ENCODE measurements around the gene WIPI1.

WIPI1 gene

GRCh38 chr17:68385490-68386215, 71.6 kb downstream of the WIPI1 start:
- H3K27ac ChIP-seq = no peak overlapping the region

DNA sequence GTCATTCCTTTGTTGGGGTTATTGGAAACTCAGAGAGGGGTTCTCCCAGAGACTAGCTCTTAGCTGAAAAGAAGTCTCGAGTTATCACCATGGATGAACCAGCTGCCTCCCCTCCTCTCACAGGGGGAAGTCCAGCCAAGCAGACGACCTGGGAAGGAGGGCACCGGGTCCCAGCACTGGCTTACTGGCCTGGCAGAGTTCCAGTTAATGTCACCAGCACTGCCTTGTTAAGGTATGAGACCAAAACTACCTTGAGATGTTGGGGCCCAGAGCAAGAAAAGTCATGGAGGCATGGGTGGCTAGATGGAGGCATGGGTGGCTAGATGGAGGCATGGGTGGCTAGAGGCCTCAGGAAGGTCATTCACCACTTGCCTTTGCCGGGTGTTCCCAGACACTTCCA, 72.4 kb downstream of the WIPI1 start:
- POLR2A ChIA-PET (ENCODE audit: low non-redundant PET) = no interaction called here
- H3K27ac ChIP-seq = no peak overlapping the region
- TF ChIP-seq CTCF (conservative IDR thresholded peaks at IDR 0.05; ENCODE audit: low read depth) = no peak
- CTCF ChIA-PET = no interaction called here
- no peak for DNase-seq (ENCODE audit: low spot score)

More at GRCh38 chr17:68385490-68386215, 71.6 kb downstream of the WIPI1 start:
- no peak for DNase-seq (ENCODE audit: low spot score)
- ChIA-PET POLR2A (ENCODE audit: low non-redundant PET) (no interaction called here), CTCF (no interaction called here)
- no peak for TF ChIP-seq CTCF (conservative IDR thresholded peaks at IDR 0.05; ENCODE audit: low read depth)

DNA sequence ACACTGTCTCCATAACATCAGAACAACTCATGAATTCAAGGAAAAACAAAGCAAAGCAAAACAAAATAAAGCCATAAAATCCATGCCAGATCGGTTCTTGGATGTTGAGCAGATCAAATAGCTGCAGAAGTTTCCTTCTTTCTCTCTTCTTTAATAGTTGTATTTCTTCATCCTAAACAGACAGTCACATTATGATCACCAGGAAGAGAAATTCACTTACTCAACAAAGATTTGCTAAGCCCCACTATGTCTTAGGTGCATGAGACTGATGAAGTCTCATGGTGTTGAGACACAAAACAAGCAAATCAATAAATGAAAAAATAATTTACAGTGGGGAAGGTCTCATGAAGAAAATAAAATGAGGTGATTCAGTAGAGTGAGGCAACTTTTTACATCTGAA, 72.8 kb downstream of the WIPI1 start:
- TF ChIP-seq CTCF (conservative IDR thresholded peaks at IDR 0.05; ENCODE audit: low read depth) = no peak
- H3K27ac ChIP-seq = no peak overlapping the region
- no peak for DNase-seq (ENCODE audit: low spot score)
- ChIA-PET POLR2A (ENCODE audit: low non-redundant PET) (no interaction called here), CTCF (no interaction called here)

DNA sequence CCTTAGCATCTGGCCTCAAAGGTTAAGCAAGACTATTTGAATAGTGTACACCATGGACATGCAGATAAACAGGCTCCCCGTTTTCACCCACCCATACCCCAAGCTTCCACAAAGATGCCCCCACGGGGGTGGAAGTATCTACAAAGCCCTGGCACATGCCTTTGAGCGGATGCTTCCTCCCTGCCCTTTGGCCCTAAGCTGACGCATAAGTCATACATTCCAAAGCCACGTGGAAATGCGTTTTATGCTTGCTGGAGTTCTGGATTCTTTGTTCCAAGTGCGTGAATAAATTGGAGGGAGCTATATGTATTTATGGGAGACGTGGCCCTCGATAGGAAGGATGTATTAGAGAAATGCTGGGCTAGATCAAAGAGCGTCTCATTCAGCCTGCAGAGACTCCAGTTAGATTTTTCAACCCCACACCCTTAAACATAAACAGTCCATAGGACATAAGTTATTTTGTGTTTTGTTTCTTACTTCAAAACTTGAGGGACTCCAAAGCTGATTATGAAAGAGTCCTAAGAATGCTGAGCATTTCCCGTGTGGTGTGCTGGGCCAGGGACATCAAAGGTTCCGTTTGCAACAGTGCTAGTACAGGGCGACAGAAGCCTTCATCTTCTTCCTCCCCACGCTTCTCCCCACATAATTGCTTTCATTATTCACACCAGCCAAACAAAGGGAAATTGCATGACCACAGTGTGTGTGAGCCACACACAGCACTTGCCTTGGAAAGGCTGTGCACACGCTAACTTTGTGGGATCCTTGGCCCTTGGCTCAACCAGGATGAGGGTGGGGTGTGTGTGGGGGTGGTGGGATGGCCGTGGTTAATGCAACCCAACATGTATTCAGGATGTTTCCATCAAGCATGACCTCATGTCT, 73.6 kb downstream of the WIPI1 start:
- H3K27ac ChIP-seq = no peak overlapping the region
- DNase-seq (ENCODE audit: low spot score) = no peak
- no peak for TF ChIP-seq CTCF (conservative IDR thresholded peaks at IDR 0.05; ENCODE audit: low read depth)
- ChIA-PET POLR2A (ENCODE audit: low non-redundant PET) (no interaction called here), CTCF (interaction anchor here (0.6 kb wide), 1 partner anchor 53 kb away, joined by 3 read pairs; no protein-coding TSS in a partner anchor)

DNA sequence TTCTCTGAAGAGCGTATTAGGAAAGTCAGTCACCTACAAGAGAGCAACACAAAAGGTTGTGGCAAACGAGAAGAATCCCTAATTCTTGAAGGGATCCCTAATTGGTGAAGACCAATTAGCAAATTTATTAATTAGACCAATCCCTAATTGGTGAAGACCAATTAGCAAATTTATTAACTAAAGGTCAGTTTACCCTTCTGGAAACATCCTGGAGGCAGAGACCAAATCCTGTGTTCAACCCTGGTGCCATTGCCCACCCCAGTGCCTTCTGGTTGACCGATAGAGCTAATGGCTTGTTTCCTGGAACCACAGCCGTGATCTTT, 74.2 kb downstream of the WIPI1 start:
- ChIA-PET CTCF (interaction anchor here (0.6 kb wide), 1 partner anchor 53 kb away, joined by 3 read pairs; no protein-coding TSS in a partner anchor), POLR2A (ENCODE audit: low non-redundant PET) (no interaction called here)
- no peak overlapping the region for H3K27ac ChIP-seq
- DNase-seq (ENCODE audit: low spot score) = no peak
- TF ChIP-seq CTCF (conservative IDR thresholded peaks at IDR 0.05; ENCODE audit: low read depth) = no peak

DNA sequence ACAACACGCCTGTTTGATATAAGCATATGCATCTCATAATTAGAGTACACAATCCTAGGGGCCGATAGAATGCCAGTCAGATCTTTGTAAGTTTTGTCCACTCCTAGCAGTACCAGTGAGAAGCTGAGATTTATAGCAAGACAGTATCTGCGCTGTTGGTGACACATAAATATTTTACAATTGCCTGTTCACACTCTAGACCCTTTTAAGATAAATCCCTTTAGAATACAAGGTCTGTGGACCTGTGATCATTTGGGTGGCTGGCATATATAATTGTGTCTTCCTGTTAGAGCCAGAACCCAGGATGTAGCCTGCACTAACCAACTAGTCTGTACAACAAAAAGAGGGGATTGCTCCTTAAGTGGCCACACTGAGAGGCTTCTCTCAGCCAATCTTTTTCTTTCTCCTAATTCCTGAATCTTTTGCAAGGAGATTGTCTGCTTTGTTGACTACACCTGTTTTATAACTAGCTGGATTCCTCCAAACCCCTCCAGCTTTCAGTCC, 74.7 kb downstream of the WIPI1 start:
- ChIA-PET CTCF (interaction anchor here (0.6 kb wide), 1 partner anchor 54 kb away, joined by 3 read pairs; no protein-coding TSS in a partner anchor), POLR2A (ENCODE audit: low non-redundant PET) (no interaction called here)
- TF ChIP-seq CTCF (conservative IDR thresholded peaks at IDR 0.05; ENCODE audit: low read depth) = no peak
- no peak for DNase-seq (ENCODE audit: low spot score)
- H3K27ac ChIP-seq = no peak overlapping the region

Data from RWPE1 (cell line).